MCF 10A (cell line): ENCODE data around the gene FHL2. TPM values are rescaled to one million over a fixed set of nuclear protein-coding genes. Genes with fewer than 3 reads are reported as not detected.
A peak's percentile ranks its signal among the peaks of the same experiment; 100 is the strongest.

Source experiments
- BruUV-seq: library from RNA; stranded (reverse); fragments of 400-500 nt; replicated peaks from 2 replicates; lab custom pipeline; 2021; lab: Mats Ljungman, UMichigan
- CTCF ChIA-PET: fragments of 300-600 bp; sonication (Branson Sonifier 250); formaldehyde crosslinking; extraction: SDS; loops from one replicate; lab custom pipeline; 2021; ENCODE audit warnings: antibody characterized with exemption, inconsistent platforms; lab: Yijun Ruan, JAX
- POLR2A ChIA-PET: fragments of 300-600, 350-650 bp; sonication (Branson Sonifier 250); formaldehyde crosslinking; extraction: SDS; loops from one replicate; lab custom pipeline; 2020; ENCODE audit warnings: antibody characterized with exemption, inconsistent platforms; lab: Yijun Ruan, JAX
- DNase-seq: peaks from one replicate; pipeline ENCODE4 v3.0.0-alpha.2; 2018; ENCODE audit not compliant: unreplicated experiment
- H3K27ac Mint-ChIP-seq: one replicate; pipeline ENCODE4 v1.8.0; 2022; ENCODE audit warnings: mild to moderate bottlenecking, low read depth, mixed read lengths; ENCODE audit not compliant: unreplicated experiment
- H3K27me3 Mint-ChIP-seq: one replicate; pipeline ENCODE4 v1.8.0; 2022; ENCODE audit warnings: mixed read lengths; ENCODE audit not compliant: insufficient read depth, unreplicated experiment
- H3K36me3 Mint-ChIP-seq: one replicate; pipeline ENCODE4 v1.8.0; 2022; ENCODE audit warnings: mild to moderate bottlenecking, moderate library complexity, mixed read lengths; ENCODE audit not compliant: insufficient read depth, unreplicated experiment
- H3K4me1 Mint-ChIP-seq: one replicate; pipeline ENCODE4 v1.8.0; 2022; ENCODE audit warnings: mixed read lengths; ENCODE audit not compliant: insufficient read depth, unreplicated experiment
- H3K4me3 Mint-ChIP-seq: one replicate; pipeline ENCODE4 v1.8.0; 2022; ENCODE audit warnings: mild to moderate bottlenecking, moderate library complexity, mixed read lengths; ENCODE audit not compliant: unreplicated experiment
- H3K9me3 Mint-ChIP-seq: one replicate; pipeline ENCODE4 v1.8.0; 2022; ENCODE audit warnings: mixed read lengths; ENCODE audit not compliant: unreplicated experiment
- CTCF ChIP-seq: fragments of 200-600 bp; IDR thresholded peaks from one replicate; pipeline ENCODE4 v1.8.0; 2022; ENCODE audit warnings: antibody characterized with exemption, mild to moderate bottlenecking; ENCODE audit not compliant: unreplicated experiment
- intact Hi-C: fragments of 100-400 bp; cut with micrococcal nuclease; formaldehyde crosslinking; loops from 2 replicates; pipeline ENCODE4 v1.14.1; 2022
- total RNA-seq: library from RNA; stranded (reverse); gene quantifications from 2 replicates; pipeline ENCODE4 v1.2.3, GENCODE V29; 2022

The FHL2 gene
- total RNA-seq, 1 experiment from 2014 or later = 93.2 TPM

- Mint-ChIP-seq H3K9me3 (no peaks in the 10 kb centered on the region), H3K36me3 (no peaks in the 10 kb centered on the region), H3K27ac (peak overlapping the region; percentile 80), H3K4me1 (peaks cover 7% of the 10 kb centered on the region), H3K4me3 (peak overlapping the region; percentile 74), H3K27me3 (no peaks in the 10 kb centered on the region)
- TF ChIP-seq CTCF = no peak
- POLR2A ChIA-PET = interaction anchor here (0.6 to 3.7 kb wide), 7 partner anchors 7 to 628 kb away, joined by 3 to 48 read pairs (median 4); partner anchors contain the start of gene C2orf49
- intact Hi-C loops = no loop called here
- no TSS peak for BruUV-seq
- CTCF ChIA-PET = interaction anchor here (0.5 to 2.2 kb wide), 5 partner anchors 11 to 1212 kb away, joined by 3 to 9 read pairs (median 5); no protein-coding TSS in a partner anchor
- no peak for DNase-seq
These were observed 68.0 kb downstream of the FHL2 start for GRCh38 chr2:105330681-105331375.

DNA sequence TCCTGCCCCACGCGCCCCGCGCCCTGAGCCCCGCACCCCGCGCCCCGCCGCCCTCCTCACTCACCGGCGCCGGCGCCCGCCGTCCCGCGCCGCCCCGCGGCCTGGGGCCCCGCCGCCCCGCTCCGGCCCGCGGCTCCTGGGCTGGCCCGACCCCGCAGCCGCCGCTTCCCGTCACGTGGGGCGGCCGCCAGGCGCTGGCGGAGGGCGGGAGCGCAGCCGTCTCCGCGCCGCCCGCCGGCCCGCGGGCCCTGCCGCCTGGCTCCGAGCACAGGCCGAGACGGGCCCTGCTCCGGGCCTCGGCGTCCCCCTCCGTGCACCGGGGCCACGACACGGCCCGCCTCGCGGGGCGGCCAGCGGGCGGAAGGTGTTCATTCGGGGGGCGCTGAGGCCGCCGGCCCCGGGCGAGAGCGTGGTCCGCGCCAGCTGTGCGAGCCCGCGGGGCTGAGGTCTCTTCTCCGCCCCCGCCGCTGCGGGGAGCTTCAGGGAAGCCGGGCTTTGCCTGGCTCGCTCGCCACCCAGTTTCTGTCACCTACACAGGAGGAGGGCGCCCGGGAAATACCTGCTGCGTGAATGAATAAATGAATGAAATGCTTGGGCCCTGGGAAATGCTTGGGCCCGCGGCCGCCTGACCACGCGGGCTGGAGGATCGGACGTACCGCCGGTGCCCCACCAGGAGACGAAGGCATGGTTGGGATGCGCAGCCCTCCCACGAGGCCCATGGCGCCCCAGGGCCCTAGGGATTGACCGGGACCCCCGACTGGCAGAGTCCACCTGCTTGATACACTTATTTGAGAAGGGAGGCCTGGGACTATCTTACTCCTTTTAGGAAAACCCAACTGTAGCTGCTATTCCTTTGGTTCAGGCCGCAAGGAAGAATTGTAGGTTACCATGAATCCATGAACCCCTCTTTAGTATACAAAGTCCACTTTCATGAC, 69.0 kb downstream of the FHL2 start, which contains the start of gene TGFBRAP1:
TGFBRAP1 (minus strand) TSS at position 175 of the 935 bp plus-strand sequence. CDS start 21,434 bp downstream, outside the sequence.
- BruUV-seq = TSS peak; percentile 70
- Mint-ChIP-seq H3K27ac (peak within 1 kb of the TSS; percentile 80), H3K4me1 (peaks cover 17% of the 10 kb centered on the region), H3K27me3 (no peaks in the 10 kb centered on the region), H3K9me3 (no peaks in the 10 kb centered on the region), H3K4me3 (peak within 1 kb of the TSS; percentile 76), H3K36me3 (peaks cover 5% of the 10 kb centered on the region)
- peak; percentile 47 for DNase-seq
- POLR2A ChIA-PET = interaction anchor here (0.6 to 3.7 kb wide), 14 partner anchors 8 to 627 kb away, joined by 3 to 48 read pairs (median 3); partner anchors contain the start of genes C2orf49 and FHL2
- TF ChIP-seq CTCF = no peak
- intact Hi-C loops = no loop called here
- CTCF ChIA-PET = interaction anchor here (0.5 to 2.5 kb wide), 7 partner anchors 10 to 1213 kb away, joined by 3 to 9 read pairs (median 7); no protein-coding TSS in a partner anchor

GRCh38 chr2:105329197-105329554, 69.7 kb downstream of the FHL2 start:
- POLR2A ChIA-PET = interaction anchor here (0.5 to 3.7 kb wide), 16 partner anchors 9 to 864 kb away, joined by 3 to 48 read pairs (median 4); partner anchors contain the start of genes C2orf49 and FHL2
- H3K9me3 Mint-ChIP-seq = no peaks in the 10 kb centered on the region
- CTCF ChIA-PET = interaction anchor here (0.6 to 2.5 kb wide), 7 partner anchors 9 to 192 kb away, joined by 3 to 8 read pairs (median 4); no protein-coding TSS in a partner anchor
- no peak for TF ChIP-seq CTCF
- peak overlapping the region; percentile 76 for H3K4me3 Mint-ChIP-seq
- BruUV-seq = no TSS peak
- intact Hi-C loops = no loop called here
- no peaks in the 10 kb centered on the region for H3K27me3 Mint-ChIP-seq
- peaks cover 20% of the 10 kb centered on the region for H3K4me1 Mint-ChIP-seq
- DNase-seq = peak; percentile 32
- H3K27ac Mint-ChIP-seq = peak overlapping the region; percentile 59
- H3K36me3 Mint-ChIP-seq = peaks cover 5% of the 10 kb centered on the region
